HG02884 (cell line): ENCODE measurements around the gene HOXA2.

Experiments used
- ATAC-seq: cut with Tn5 transposase; IDR thresholded peaks from one replicate; pipeline ENCODE4 v1.9.1; 2021; ENCODE audit warnings: mild to moderate bottlenecking, moderate library complexity; ENCODE audit not compliant: unreplicated experiment

HOXA2 gene

GRCh38 chr7:27126596-27127327, 24.3 kb upstream of the HOXA2 start:
- ATAC-seq, result no peak

- ATAC-seq, result no peak
Measured at GRCh38 chr7:27125986-27126394, 23.5 kb upstream of the HOXA2 start.

- ATAC-seq, result no peak
Measured at GRCh38 chr7:27124902-27125689, 22.6 kb upstream of the HOXA2 start.

GRCh38 chr7:27124096-27124901, 21.8 kb upstream of the HOXA2 start:
- ATAC-seq, result no peak

GRCh38 chr7:27123477-27124053, 21.1 kb upstream of the HOXA2 start:
- no peak for ATAC-seq

- no peak for ATAC-seq
Measured at GRCh38 chr7:27123007-27123476, 20.6 kb upstream of the HOXA2 start.

- ATAC-seq, result no peak
Measured at GRCh38 chr7:27122077-27122910, 19.8 kb upstream of the HOXA2 start.

GRCh38 chr7:27121684-27122076, 19.2 kb upstream of the HOXA2 start:
- no peak for ATAC-seq

GRCh38 chr7:27119412-27119911, 17.0 kb upstream of the HOXA2 start:
- ATAC-seq, result no peak

GRCh38 chr7:27118580-27118979, 16.1 kb upstream of the HOXA2 start:
- ATAC-seq, result no peak

GRCh38 chr7:27117887-27118491, 15.5 kb upstream of the HOXA2 start:
- no peak for ATAC-seq

GRCh38 chr7:27116962-27117886, 14.7 kb upstream of the HOXA2 start:
- ATAC-seq, result no peak

- ATAC-seq, result no peak
Measured at GRCh38 chr7:27116031-27116961, 13.8 kb upstream of the HOXA2 start.

- ATAC-seq, result no peak
Measured at GRCh38 chr7:27115221-27116026, 12.9 kb upstream of the HOXA2 start.

- ATAC-seq, result no peak
Measured at GRCh38 chr7:27114881-27115220, 12.4 kb upstream of the HOXA2 start.

- ATAC-seq, result no peak
Measured at GRCh38 chr7:27113991-27114769, 11.7 kb upstream of the HOXA2 start.
